GM23338 (cell line): ENCODE results near the gene CALCR. TPM values are rescaled to one million over a fixed set of nuclear protein-coding genes. Genes with fewer than 3 reads are reported as not detected.
A peak's percentile ranks its signal among the peaks of the same experiment; 100 is the strongest.

Experiments
- ATAC-seq: fragments of 200-7000 bp; cut with Tn5 transposase; 3 replicates; pipeline ENCODE4 v1.9.1; 2020
- DNase-seq: peaks from one replicate; pipeline ENCODE4 v3.0.0-alpha.2; 2015; ENCODE audit warnings: low spot score
- H2AFZ ChIP-seq: fragments of 200-600 bp; sonication (generic); 2 replicates; pipeline ENCODE4 v1.8.0; 2016; ENCODE audit warnings: antibody characterized with exemption, mild to moderate bottlenecking, moderate library complexity
- H3F3A ChIP-seq: fragments of 200-600 bp; sonication (generic); replicated peaks from 2 replicates; pipeline ENCODE4 v1.8.0; 2017; ENCODE audit warnings: antibody characterized with exemption, mixed run types, low read depth
- H3K27ac ChIP-seq: fragments of 200-600 bp; sonication (generic); 2 replicates; pipeline ENCODE4 v1.6.1; 2016; ENCODE audit warnings: low read depth
- H3K27me3 ChIP-seq: fragments of 200-600 bp; sonication (generic); 2 replicates; pipeline ENCODE4 v1.8.0; 2016; ENCODE audit warnings: mild to moderate bottlenecking, mixed run types, moderate library complexity; ENCODE audit not compliant: insufficient read depth
- H3K36me3 ChIP-seq: fragments of 200-600 bp; sonication (generic); 2 replicates; pipeline ENCODE4 v1.8.0; 2016; ENCODE audit warnings: mild to moderate bottlenecking; ENCODE audit not compliant: insufficient read depth
- H3K4me1 ChIP-seq: fragments of 200-600 bp; sonication (generic); 2 replicates; pipeline ENCODE4 v1.8.0; 2016; ENCODE audit warnings: mild to moderate bottlenecking, moderate library complexity; ENCODE audit not compliant: insufficient read depth
- H3K4me2 ChIP-seq: fragments of 200-600 bp; sonication (generic); 2 replicates; pipeline ENCODE4 v1.7.1; 2017; ENCODE audit warnings: mixed run types
- H3K4me3 ChIP-seq: fragments of 200-600 bp; sonication (generic); 2 replicates; pipeline ENCODE4 v1.6.1; 2016; ENCODE audit warnings: mixed run types
- H3K79me2 ChIP-seq: fragments of 200-600 bp; sonication (generic); replicated peaks from 2 replicates; pipeline ENCODE4 v1.8.0; 2017; ENCODE audit warnings: mild to moderate bottlenecking; ENCODE audit not compliant: insufficient read depth
- H3K9me2 ChIP-seq: fragments of 200-600 bp; sonication (generic); 2 replicates; pipeline ENCODE4 v1.8.0; 2017; ENCODE audit not compliant: insufficient read depth
- H4K20me1 ChIP-seq: fragments of 200-600 bp; sonication (generic); replicated peaks from 2 replicates; pipeline ENCODE4 v1.8.0; 2017; ENCODE audit warnings: mild to moderate bottlenecking; ENCODE audit not compliant: insufficient read depth
- H3K27ac Mint-ChIP-seq: 2 replicates; pipeline ENCODE4 v1.8.0; 2020; ENCODE audit warnings: inconsistent platforms, mild to moderate bottlenecking, moderate library complexity, mixed read lengths
- H3K27me3 Mint-ChIP-seq: 3 replicates; pipeline ENCODE4 v1.8.0; 2022; ENCODE audit warnings: low read depth, mild to moderate bottlenecking, moderate library complexity, mixed read lengths, inconsistent platforms; ENCODE audit not compliant: insufficient read depth, poor library complexity
- H3K36me3 Mint-ChIP-seq: 3 replicates; pipeline ENCODE4 v1.8.0; 2021; ENCODE audit warnings: low read depth, mild to moderate bottlenecking, inconsistent platforms, moderate library complexity, mixed read lengths
- H3K4me1 Mint-ChIP-seq: 3 replicates; pipeline ENCODE4 v1.8.0; 2020; ENCODE audit warnings: mild to moderate bottlenecking, inconsistent platforms, mixed read lengths
- H3K4me3 Mint-ChIP-seq: 3 replicates; pipeline ENCODE4 v1.8.0; 2021; ENCODE audit warnings: moderate library complexity, mild to moderate bottlenecking, inconsistent platforms, mixed read lengths
- H3K9me3 Mint-ChIP-seq: 3 replicates; pipeline ENCODE4 v1.8.0; 2020; ENCODE audit warnings: moderate library complexity, mild to moderate bottlenecking, inconsistent platforms, mixed read lengths
- CTCF ChIP-seq, 2 experiments: fragments of 200-600 bp in 1 of 2; sonication (generic) in 1 of 2; conservative IDR thresholded peaks; 2 replicates each; pipeline versions ENCODE4 v1.5.1 to v1.6.1; 2016 to 2017; ENCODE audit warnings: antibody characterized with exemption in 2 of 2, low read depth in 2 of 2, mild to moderate bottlenecking in 2 of 2, moderate library complexity in 1 of 2
- ETS1 ChIP-seq: IDR thresholded peaks from 2 replicates; pipeline ENCODE4 v1.6.1; 2016; ENCODE audit warnings: antibody characterized with exemption
- NANOG ChIP-seq: IDR thresholded peaks from 2 replicates; pipeline ENCODE4 v1.6.1; 2016; ENCODE audit warnings: antibody characterized with exemption, borderline replicate concordance
- POLR2AphosphoS5 ChIP-seq: IDR thresholded peaks from 2 replicates; pipeline ENCODE4 v1.6.1; 2016; ENCODE audit warnings: antibody characterized with exemption, low read depth
- REST ChIP-seq: IDR thresholded peaks from one replicate; pipeline ENCODE4 v1.6.1; 2018; ENCODE audit warnings: antibody characterized with exemption; ENCODE audit not compliant: unreplicated experiment
- STAT1 ChIP-seq: IDR thresholded peaks from one replicate; pipeline ENCODE4 v1.6.1; 2016; ENCODE audit warnings: antibody characterized with exemption; ENCODE audit not compliant: unreplicated experiment
- ZNF114 ChIP-seq: fragments of 250-450 bp; sonication (Bioruptor Pico); IDR thresholded peaks from 2 replicates; pipeline ENCODE4 v1.5.0; 2020; ENCODE audit warnings: mild to moderate bottlenecking, moderate library complexity
- ZNF331 ChIP-seq: fragments of 250-450 bp; sonication (Bioruptor Pico); IDR thresholded peaks from 2 replicates; pipeline ENCODE4 v1.5.0; 2020; ENCODE audit warnings: low read depth, mild to moderate bottlenecking, moderate library complexity
- ZNF462 ChIP-seq: fragments of 250-450 bp; sonication (Bioruptor Pico); IDR thresholded peaks from 2 replicates; pipeline ENCODE4 v1.5.0; 2020; ENCODE audit warnings: mild to moderate bottlenecking, moderate library complexity
- polyA plus RNA-seq: library from polyadenylated mRNA; unstranded; fragments of >200 nt; fragmentation: Nextera tagmentation; extraction: Ambion mirVana; gene quantifications from 2 replicates; pipeline ENCODE4 v1.2.1, GENCODE V29; 2016
- total RNA-seq: library from RNA; depleted of rRNA; stranded (reverse); fragments of >200 nt; shearing (Covaris generic); gene quantifications from 2 replicates; pipeline ENCODE4 v1.2.3, GENCODE V29; 2014

The CALCR gene
- total and polyA plus RNA-seq, 2 experiments from 2014 or later, result 0.32 to 1.6 TPM

GRCh38 chr7:93622036-93623033, 47.8 kb upstream of the CALCR start:
- no peak overlapping the region for H3K4me3 ChIP-seq
- Mint-ChIP-seq H3K36me3 (no peaks in the 10 kb centered on the region), H3K4me3 (peak overlapping the region; percentile 16; the same call in 1 of the 3 replicates), H3K9me3 (no peaks in the 10 kb centered on the region), H3K27me3 (no peaks in the 10 kb centered on the region), H3K27ac (0 out of 2 replicates have a peak overlapping the region, but pooled peaks have one; percentile 22), H3K4me1 (peaks cover 18% of the 10 kb centered on the region; the same call in 2 of the 3 replicates)
- peak overlapping the region; percentile 7 for H3K4me2 ChIP-seq
- H3K4me1 ChIP-seq, result peaks cover 6% of the 10 kb centered on the region
- no peaks in the 10 kb centered on the region for H4K20me1 ChIP-seq
- H2AFZ ChIP-seq, result no peak overlapping the region
- H3F3A ChIP-seq, result no peaks in the 10 kb centered on the region
- ATAC-seq (peak; percentile 93), DNase-seq (peak; percentile 69)
- H3K36me3 ChIP-seq, result no peaks in the 10 kb centered on the region
- H3K79me2 ChIP-seq, result no peaks in the 10 kb centered on the region
- no peaks in the 10 kb centered on the region for H3K27me3 ChIP-seq
- H3K27ac ChIP-seq, result peak overlapping the region; percentile 2; the same call in 1 of the 2 replicates
- H3K9me2 ChIP-seq, result no peaks in the 10 kb centered on the region
- TF ChIP-seq CTCF (conservative IDR thresholded peaks at IDR 0.05; ENCODE audit: low read depth in 2 of 2), result peak; percentile 76 to 81
- no peak for TF ChIP-seq ZNF462 (CRISPR knock-in tag)
- TF ChIP-seq STAT1, result no peak
- TF ChIP-seq ETS1, result no peak
- TF ChIP-seq NANOG, result no peak
- TF ChIP-seq POLR2AphosphoS5, result no peak
- TF ChIP-seq ZNF331 (CRISPR knock-in tag), result no peak
- TF ChIP-seq REST, result no peak
- no peak for TF ChIP-seq ZNF114
